SK-N-SH (cell line): ENCODE measurements around the gene TWF2. TPM values are rescaled to one million over a fixed set of nuclear protein-coding genes. Genes with fewer than 3 reads are reported as not detected.

ENCODE experiments used
- CTCF ChIA-PET: fragments of 300-600, 350-600 bp; formaldehyde crosslinking; extraction: SDS; loops from one replicate; lab custom pipeline; 2021; lab: Yijun Ruan, JAX
- POLR2A ChIA-PET: fragments of 350-600 bp; sonication (Branson Sonifier 250); formaldehyde crosslinking; extraction: SDS; loops from one replicate; lab custom pipeline; 2020; ENCODE audit warnings: antibody characterized with exemption, inconsistent platforms; lab: Yijun Ruan, JAX
- DNase-seq: peaks from one replicate; pipeline ENCODE4 v3.0.0; 2012
- H2AFZ ChIP-seq: fragments of 200-600 bp; sonication (generic); 2 replicates; pipeline ENCODE4 v1.8.1; 2016; ENCODE audit warnings: antibody characterized with exemption, mild to moderate bottlenecking, low read depth
- H3F3A ChIP-seq: fragments of 200-600 bp; sonication (generic); replicated peaks from 2 replicates; pipeline ENCODE3; 2016; ENCODE audit warnings: antibody characterized with exemption, mild to moderate bottlenecking; ENCODE audit not compliant: insufficient read depth
- H3K27ac ChIP-seq, 2 experiments: fragments of 200-500 bp in 1 of 2; fragments of 200-600 bp in 1 of 2; sonication (Bioruptor generic) in 1 of 2; sonication (generic), shearing (Covaris generic) in 1 of 2; 2 replicates each; pipeline versions ENCODE4 v1.5.1 to v1.6.1; 2014 to 2016; ENCODE audit warnings: low read depth in 2 of 2, inconsistent platforms in 1 of 2, low read length in 1 of 2, mild to moderate bottlenecking in 1 of 2, mixed read lengths in 1 of 2
- H3K27me3 ChIP-seq: fragments of 200-600 bp; sonication (generic), shearing (Covaris generic); 2 replicates; pipeline ENCODE4 v1.6.1; 2016; ENCODE audit warnings: mixed run types; ENCODE audit not compliant: insufficient read depth
- H3K36me3 ChIP-seq, 2 experiments: fragments of 200-500 bp in 1 of 2; fragments of 200-600 bp in 1 of 2; sonication (Bioruptor generic) in 1 of 2; sonication (generic) in 1 of 2; replicated peaks in 1 of 2; 2 replicates each; pipeline versions ENCODE3 to v1.5.1; 2014 to 2016; ENCODE audit warnings: low read length in 1 of 2, mild to moderate bottlenecking in 1 of 2; ENCODE audit not compliant: insufficient read depth in 2 of 2, control insufficient read depth in 1 of 2
- H3K4me1 ChIP-seq, 2 experiments: fragments of 200-500 bp in 1 of 2; fragments of 200-600 bp in 1 of 2; sonication (Bioruptor generic) in 1 of 2; sonication (generic), shearing (Covaris generic) in 1 of 2; 2 replicates each; pipeline versions ENCODE4 v1.5.1 to v1.6.1; 2014 to 2016; ENCODE audit warnings: low read depth in 1 of 2, low read length in 1 of 2, mixed run types in 1 of 2; ENCODE audit not compliant: insufficient read depth in 2 of 2, control insufficient read depth in 1 of 2
- H3K4me2 ChIP-seq: fragments of 200-600 bp; sonication (generic), shearing (Covaris generic); 2 replicates; pipeline ENCODE4 v1.6.1; 2017; ENCODE audit warnings: mixed run types
- H3K4me3 ChIP-seq, 2 experiments: fragments of 200-500 bp in 1 of 2; fragments of 200-600 bp in 1 of 2; sonication (Bioruptor generic) in 1 of 2; sonication (generic), shearing (Covaris generic) in 1 of 2; 2 replicates each; pipeline versions ENCODE4 v1.5.1 to v1.8.1; 2014 to 2016; ENCODE audit warnings: low read depth in 2 of 2, inconsistent platforms in 1 of 2, low read length in 1 of 2, mild to moderate bottlenecking in 1 of 2, mixed read lengths in 1 of 2, moderate library complexity in 1 of 2
- H3K79me2 ChIP-seq: fragments of 200-600 bp; sonication (generic); 2 replicates; pipeline ENCODE4 v1.8.1; 2017; ENCODE audit warnings: mild to moderate bottlenecking; ENCODE audit not compliant: insufficient read depth
- H3K9ac ChIP-seq: fragments of 200-600 bp; sonication (generic); 2 replicates; pipeline ENCODE4 v1.6.1; 2017; ENCODE audit warnings: mixed run types
- H3K9me2 ChIP-seq: fragments of 200-600 bp; sonication (generic); 2 replicates; pipeline ENCODE4 v1.6.1; 2017; ENCODE audit warnings: mixed run types
- H3K9me3 ChIP-seq: fragments of 200-600 bp; sonication (generic); 2 replicates; pipeline ENCODE4 v1.6.1; 2017; ENCODE audit warnings: mixed run types, mild to moderate bottlenecking, moderate library complexity
- H4K20me1 ChIP-seq: fragments of 200-600 bp; sonication (generic); 2 replicates; pipeline ENCODE4 v1.6.1; 2017; ENCODE audit warnings: mild to moderate bottlenecking, mixed run types; ENCODE audit not compliant: insufficient read depth
- CHD2 ChIP-seq: fragments of 150-350 bp; IDR thresholded peaks from 2 replicates; pipeline ENCODE4 v1.6.1; 2018; ENCODE audit warnings: low read length; ENCODE audit not compliant: partially characterized antibody
- ELF1 ChIP-seq: IDR thresholded peaks from 2 replicates; pipeline ENCODE4 v1.4.0; 2012
- EP300 ChIP-seq, 2 experiments: IDR thresholded peaks; 2 replicates each; pipeline versions ENCODE4 v1.4.0 to v1.6.1; 2012; ENCODE audit warnings: borderline replicate concordance in 1 of 2, low read depth in 1 of 2, low read length in 1 of 2
- EZH2phosphoT487 ChIP-seq: fragments of 200-600 bp; sonication (generic); IDR thresholded peaks from 2 replicates; pipeline ENCODE4 v1.6.1; 2017; ENCODE audit warnings: low read depth, mixed run types, mild to moderate bottlenecking, antibody characterized with exemption, moderate library complexity, borderline replicate concordance
- FOXJ3 ChIP-seq: sonication (generic); formaldehyde crosslinking; IDR thresholded peaks from 2 replicates; pipeline ENCODE4 v1.5.1; 2020; ENCODE audit warnings: mild to moderate bottlenecking, missing genetic modification reagents
- FOXM1 ChIP-seq: IDR thresholded peaks from 2 replicates; pipeline ENCODE4 v1.4.0; 2012; ENCODE audit warnings: low read depth, mild to moderate bottlenecking
- GABPA ChIP-seq: IDR thresholded peaks from 2 replicates; pipeline ENCODE4 v1.4.0; 2012; ENCODE audit warnings: low read depth, mild to moderate bottlenecking
- GATA2 ChIP-seq: sonication (generic); formaldehyde crosslinking; IDR thresholded peaks from 2 replicates; pipeline ENCODE4 v1.5.0; 2020; ENCODE audit warnings: mild to moderate bottlenecking, missing genetic modification reagents
- IRF3 ChIP-seq: fragments of 150-350 bp; IDR thresholded peaks from 2 replicates; pipeline ENCODE4 v1.6.1; 2016; ENCODE audit warnings: mild to moderate bottlenecking, low read depth, low read length
- MEF2A ChIP-seq: IDR thresholded peaks from 2 replicates; pipeline ENCODE4 v1.4.0; 2012; ENCODE audit warnings: low read depth, borderline replicate concordance
- MXI1 ChIP-seq: IDR thresholded peaks from 2 replicates; pipeline ENCODE4 v1.6.1; 2012; ENCODE audit warnings: mild to moderate bottlenecking, low read depth, low read length, improper control_type of control experiment
- NRF1 ChIP-seq: IDR thresholded peaks from 2 replicates; pipeline ENCODE4 v1.6.1; 2012; ENCODE audit warnings: low read depth, mild to moderate bottlenecking, low read length
- PBX3 ChIP-seq: IDR thresholded peaks from 2 replicates; pipeline ENCODE4; 2012
- RAD21 ChIP-seq: IDR thresholded peaks from 2 replicates; pipeline ENCODE4 v1.6.1; 2012; ENCODE audit warnings: mild to moderate bottlenecking, low read length
- RFX5 ChIP-seq: IDR thresholded peaks from 2 replicates; pipeline ENCODE4 v1.6.1; 2012; ENCODE audit warnings: mild to moderate bottlenecking, improper control_type of control experiment, low read length
- SMC3 ChIP-seq: IDR thresholded peaks from 2 replicates; pipeline ENCODE4 v1.6.1; 2012; ENCODE audit warnings: low read depth, low read length, improper control_type of control experiment
- TAF1 ChIP-seq: IDR thresholded peaks from 2 replicates; pipeline ENCODE4 v1.6.1; 2012; ENCODE audit warnings: low read depth, mild to moderate bottlenecking, low read length, moderate library complexity, borderline replicate concordance
- TCF12 ChIP-seq: IDR thresholded peaks from 2 replicates; pipeline ENCODE4 v1.4.0; 2012
- USF2 ChIP-seq: fragments of 150-350 bp; IDR thresholded peaks from 2 replicates; pipeline ENCODE4 v1.6.1; 2017; ENCODE audit warnings: antibody characterized with exemption, low read length, low read depth, borderline replicate concordance
- YY1 ChIP-seq: IDR thresholded peaks from 2 replicates; pipeline ENCODE4 v1.4.0; 2012; ENCODE audit warnings: low read depth, mild to moderate bottlenecking
- WGBS: methylation state at CpG from one replicate; pipeline ENCODE4 v1.1.6; 2017; ENCODE audit warnings: low lambda C conversion rate; 5-methylcytosine and 5-hydroxymethylcytosine counted together
- polyA plus RNA-seq, 3 experiments: library from polyadenylated mRNA; depleted of rRNA; stranded (reverse); fragments of >200 nt; gene quantifications; 2 replicates each; pipeline ENCODE4 v1.2.3, GENCODE V29; 2012

The TWF2 gene
- polyA plus RNA-seq, 1 of the 3 experiments (the other 2 are of a cell fraction) = 188 TPM

GRCh38 chr3:52205727-52206372 is 33.1 kb downstream of the TWF2 start:
- peaks cover 82 to 88% of the 10 kb centered on the region in 2 experiments for H3K36me3 ChIP-seq

More at GRCh38 chr3:52205727-52206372, 33.1 kb downstream of the TWF2 start:
- CTCF ChIA-PET = interaction anchor here (1.2 to 4.2 kb wide), 3 partner anchors 15 to 69 kb away, joined by 3 to 23 read pairs (median 3); no protein-coding TSS in a partner anchor
- H3K4me3 ChIP-seq = no peak overlapping the region
- no peaks in the 10 kb centered on the region for H3K9me3 ChIP-seq
- H3F3A ChIP-seq = no peaks in the 10 kb centered on the region
- DNase-seq = no peak
- no peaks in the 10 kb centered on the region for H3K27me3 ChIP-seq
- TF ChIP-seq TCF12 (no peak), YY1 (no peak), NRF1 (no peak), USF2 (no peak), EZH2phosphoT487 (no peak), TAF1 (no peak), EP300 (IDR thresholded peaks at IDR 0.05; ENCODE audit: borderline replicate concordance in 1 of 2, low read depth in 1 of 2, low read length in 1 of 2) (no peak), FOXM1 (no peak), ELF1 (no peak), CHD2 (no peak), FOXJ3 (CRISPR knock-in tag) (no peak), RAD21 (no peak), PBX3 (no peak), RFX5 (no peak), GATA2 (no peak), IRF3 (no peak), MEF2A (no peak), MXI1 (no peak), GABPA (no peak), SMC3 (no peak)
- H3K27ac ChIP-seq = no peak overlapping the region
- H3K9me2 ChIP-seq = no peaks in the 10 kb centered on the region
- no peaks in the 10 kb centered on the region for H3K4me1 ChIP-seq
- no peak overlapping the region for H2AFZ ChIP-seq
- WGBS = 85% methylated on average over 6 of the region's 6 CpGs
- no peak overlapping the region for H3K9ac ChIP-seq
- POLR2A ChIA-PET = no interaction called here
- peaks cover 6% of the 10 kb centered on the region for H3K79me2 ChIP-seq
- H4K20me1 ChIP-seq = no peaks in the 10 kb centered on the region
- H3K4me2 ChIP-seq = no peak overlapping the region
